ENCODE results near the gene ITGB3.
"Not testable (repeated sequence)": the region's sequence is repeated elsewhere in the genome, so short reads cannot be mapped to it uniquely, and the experiment has no call there.

DNA sequence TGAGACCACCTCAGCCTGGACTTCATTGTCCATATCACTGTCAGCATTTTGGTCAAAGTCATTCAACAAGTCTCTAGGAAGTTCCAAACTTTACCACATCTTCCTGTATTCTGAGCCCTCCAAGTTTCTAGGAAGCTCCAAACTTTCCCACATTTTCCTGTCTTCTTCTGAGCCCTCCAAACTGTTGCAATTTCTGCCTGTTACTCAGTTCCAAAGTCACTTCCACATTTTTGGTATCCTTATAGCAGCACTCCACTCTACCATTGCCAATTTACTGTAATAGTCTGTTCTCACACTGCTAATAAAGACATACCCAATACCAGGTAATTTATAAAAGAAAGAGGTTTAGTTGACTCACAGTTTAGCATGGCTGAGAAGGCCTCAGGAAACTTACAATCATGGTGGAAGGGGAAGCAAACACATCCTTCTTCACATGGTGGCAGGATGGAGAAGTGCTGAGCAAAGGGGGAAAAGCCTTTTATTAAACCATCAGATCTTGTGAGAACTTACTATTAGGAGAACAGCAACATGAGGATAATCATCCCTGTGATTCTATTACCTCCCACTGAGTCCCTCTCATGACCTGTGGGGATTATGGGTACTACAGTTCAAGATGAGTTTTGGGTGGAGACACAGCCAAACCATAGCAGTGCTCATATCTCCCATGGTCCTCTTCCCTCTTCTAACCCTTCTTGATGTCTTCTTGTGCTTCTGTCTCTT lies 16.1 kb downstream of the ITGB3 start:
- TF ChIP-seq POLR2A (IDR thresholded peaks at IDR 0.05; ENCODE audit: low read depth, low read length); RAD21 (IDR thresholded peaks at IDR 0.05; ENCODE audit: low read length); MXI1 (IDR thresholded peaks at IDR 0.05; ENCODE audit: borderline replicate concordance, low read depth, low read length); RFX5 (IDR thresholded peaks at IDR 0.05; ENCODE audit: low read depth, low read length); MAZ (IDR thresholded peaks at IDR 0.05; ENCODE audit: borderline replicate concordance, low read depth, low read length); BHLHE40 (IDR thresholded peaks at IDR 0.05; ENCODE audit: low read depth, low read length); RCOR1 (IDR thresholded peaks at IDR 0.05; ENCODE audit: insufficient replicate concordance, low read length); SMC3 (IDR thresholded peaks at IDR 0.05; ENCODE audit: low read depth, low read length): not testable (repeated sequence)
- TF ChIP-seq, protein P1, sequence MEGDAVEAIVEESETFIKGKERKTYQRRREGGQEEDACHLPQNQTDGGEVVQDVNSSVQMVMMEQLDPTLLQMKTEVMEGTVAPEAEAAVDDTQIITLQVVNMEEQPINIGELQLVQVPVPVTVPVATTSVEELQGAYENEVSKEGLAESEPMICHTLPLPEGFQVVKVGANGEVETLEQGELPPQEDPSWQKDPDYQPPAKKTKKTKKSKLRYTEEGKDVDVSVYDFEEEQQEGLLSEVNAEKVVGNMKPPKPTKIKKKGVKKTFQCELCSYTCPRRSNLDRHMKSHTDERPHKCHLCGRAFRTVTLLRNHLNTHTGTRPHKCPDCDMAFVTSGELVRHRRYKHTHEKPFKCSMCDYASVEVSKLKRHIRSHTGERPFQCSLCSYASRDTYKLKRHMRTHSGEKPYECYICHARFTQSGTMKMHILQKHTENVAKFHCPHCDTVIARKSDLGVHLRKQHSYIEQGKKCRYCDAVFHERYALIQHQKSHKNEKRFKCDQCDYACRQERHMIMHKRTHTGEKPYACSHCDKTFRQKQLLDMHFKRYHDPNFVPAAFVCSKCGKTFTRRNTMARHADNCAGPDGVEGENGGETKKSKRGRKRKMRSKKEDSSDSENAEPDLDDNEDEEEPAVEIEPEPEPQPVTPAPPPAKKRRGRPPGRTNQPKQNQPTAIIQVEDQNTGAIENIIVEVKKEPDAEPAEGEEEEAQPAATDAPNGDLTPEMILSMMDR (conservative IDR thresholded peaks at IDR 0.05; ENCODE audit: low read depth, low read length) = not testable (repeated sequence)
